Fibroblast of lung (primary cell): ENCODE measurements around the gene MYO6. TPM values are rescaled to one million over a fixed set of nuclear protein-coding genes. Genes with fewer than 3 reads are reported as not detected.

ENCODE experiments used
- DNase-seq, 2 donors: peaks; one replicate each; pipeline versions ENCODE4 v3.0.0 to v3.0.0-alpha.2; 2010; ENCODE audit warnings: low read depth in 2 of 2
- H2AFZ ChIP-seq: 2 replicates; pipeline ENCODE4 v1.5.1; 2012; ENCODE audit warnings: low read length, control low read depth, inconsistent platforms
- H3K27ac ChIP-seq: 2 replicates; pipeline ENCODE4 v1.5.1; 2011; ENCODE audit warnings: low read length, control low read depth; ENCODE audit not compliant: insufficient read depth
- H3K27me3 ChIP-seq: 2 replicates; pipeline ENCODE4 v1.5.1; 2011; ENCODE audit warnings: mild to moderate bottlenecking, low read length; ENCODE audit not compliant: control insufficient read depth, insufficient read depth
- H3K36me3 ChIP-seq: 2 replicates; pipeline ENCODE4 v1.5.1; 2011; ENCODE audit warnings: low read length; ENCODE audit not compliant: control insufficient read depth, insufficient read depth
- H3K4me1 ChIP-seq: 2 replicates; pipeline ENCODE4 v1.5.1; 2011; ENCODE audit warnings: low read length; ENCODE audit not compliant: control insufficient read depth, insufficient read depth; ENCODE audit errors: extremely low read depth
- H3K4me2 ChIP-seq: 2 replicates; pipeline ENCODE4 v1.5.1; 2011; ENCODE audit warnings: low read length, control low read depth; ENCODE audit not compliant: insufficient read depth; ENCODE audit errors: extremely low read depth
- H3K4me3 ChIP-seq, 4 experiments: fragments of 200-600 bp in 1 of 4; sonication (generic) in 1 of 4; replicated peaks in 1 of 4; 2 replicates each; pipeline ENCODE4 v1.5.1; 2011 to 2016; ENCODE audit warnings: low read length in 4 of 4, low read depth in 3 of 4, mild to moderate bottlenecking in 3 of 4, control low read depth in 2 of 4, inconsistent platforms in 1 of 4, mixed read lengths in 1 of 4; ENCODE audit not compliant: insufficient read depth in 1 of 4; ENCODE audit errors: control extremely low read depth in 1 of 4
- H3K79me2 ChIP-seq: 2 replicates; pipeline ENCODE4 v1.5.1; 2012; ENCODE audit warnings: mild to moderate bottlenecking, low read length, inconsistent platforms; ENCODE audit not compliant: control insufficient read depth, insufficient read depth
- H3K9ac ChIP-seq: 2 replicates; pipeline ENCODE4 v1.5.1; 2011; ENCODE audit warnings: mild to moderate bottlenecking, low read length, control low read depth; ENCODE audit not compliant: insufficient read depth
- H3K9me3 ChIP-seq: 2 replicates; pipeline ENCODE4 v1.5.1; 2012; ENCODE audit warnings: low read depth, low read length; ENCODE audit not compliant: control insufficient read depth, insufficient read depth
- H4K20me1 ChIP-seq: 2 replicates; pipeline ENCODE4 v1.5.1; 2011; ENCODE audit warnings: low read length; ENCODE audit not compliant: control insufficient read depth, insufficient read depth; ENCODE audit errors: extremely low read depth
- EZH2 ChIP-seq: IDR thresholded peaks from 2 replicates; pipeline ENCODE4 v1.5.1; 2012; ENCODE audit warnings: low read length, control low read depth, mild to moderate bottlenecking; ENCODE audit errors: missing control alignments
- polyA plus RNA-seq, 2 donors: library from polyadenylated mRNA; depleted of rRNA in 1 of 2; stranded (reverse) in 1 of 2; unstranded in 1 of 2; fragments of >200 nt; gene quantifications; 2 replicates each; pipeline ENCODE4 v1.2.1, GENCODE V29; 2011 to 2012; ENCODE audit warnings: missing spikeins in 1 of 2
- total RNA-seq: library from RNA; depleted of rRNA; stranded (reverse); fragments of >200 nt; gene quantifications from 2 replicates; pipeline ENCODE4 v1.2.1, GENCODE V29; 2014
- TF ChIP-seq, protein P1 (sequence below), 2 donors: IDR thresholded peaks in 1 of 2; conservative IDR thresholded peaks in 1 of 2; 1 replicate in 1 of 2; 2 replicates in 1 of 2; pipeline ENCODE4 v1.5.1; 2011 to 2012; ENCODE audit warnings: low read length in 2 of 2, control low read depth in 1 of 2, inconsistent platforms in 1 of 2, low read depth in 1 of 2, mild to moderate bottlenecking in 1 of 2

The MYO6 gene
- total and polyA plus RNA-seq, 2 donors (not counting 1 experiment from before 2014, with no cell fraction given) = 16.9 to 24.9 TPM

- no peaks in the 10 kb centered on the region for H3K9me3 ChIP-seq
- no peak overlapping the region for H3K9ac ChIP-seq
- no peak overlapping the region for H3K4me2 ChIP-seq
- DNase-seq = no peak
- H3K27ac ChIP-seq = no peak overlapping the region
- no peak for TF ChIP-seq EZH2
- TF ChIP-seq, protein P1, sequence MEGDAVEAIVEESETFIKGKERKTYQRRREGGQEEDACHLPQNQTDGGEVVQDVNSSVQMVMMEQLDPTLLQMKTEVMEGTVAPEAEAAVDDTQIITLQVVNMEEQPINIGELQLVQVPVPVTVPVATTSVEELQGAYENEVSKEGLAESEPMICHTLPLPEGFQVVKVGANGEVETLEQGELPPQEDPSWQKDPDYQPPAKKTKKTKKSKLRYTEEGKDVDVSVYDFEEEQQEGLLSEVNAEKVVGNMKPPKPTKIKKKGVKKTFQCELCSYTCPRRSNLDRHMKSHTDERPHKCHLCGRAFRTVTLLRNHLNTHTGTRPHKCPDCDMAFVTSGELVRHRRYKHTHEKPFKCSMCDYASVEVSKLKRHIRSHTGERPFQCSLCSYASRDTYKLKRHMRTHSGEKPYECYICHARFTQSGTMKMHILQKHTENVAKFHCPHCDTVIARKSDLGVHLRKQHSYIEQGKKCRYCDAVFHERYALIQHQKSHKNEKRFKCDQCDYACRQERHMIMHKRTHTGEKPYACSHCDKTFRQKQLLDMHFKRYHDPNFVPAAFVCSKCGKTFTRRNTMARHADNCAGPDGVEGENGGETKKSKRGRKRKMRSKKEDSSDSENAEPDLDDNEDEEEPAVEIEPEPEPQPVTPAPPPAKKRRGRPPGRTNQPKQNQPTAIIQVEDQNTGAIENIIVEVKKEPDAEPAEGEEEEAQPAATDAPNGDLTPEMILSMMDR (conservative IDR thresholded peaks at IDR 0.05 in 1 of 2, IDR thresholded peaks at IDR 0.05 in 1 of 2; ENCODE audit: low read depth in 1 of 2, low read length in 2 of 2) = no peak
- H3K4me1 ChIP-seq = no peaks in the 10 kb centered on the region
- no peaks in the 10 kb centered on the region for H3K79me2 ChIP-seq
- no peak overlapping the region for H2AFZ ChIP-seq
- H3K36me3 ChIP-seq = no peaks in the 10 kb centered on the region
- H3K4me3 ChIP-seq = no peak overlapping the region
- no peaks in the 10 kb centered on the region for H3K27me3 ChIP-seq
- H4K20me1 ChIP-seq = no peaks in the 10 kb centered on the region
Measured at GRCh38 chr6:75788894-75789293, 39.9 kb downstream of the MYO6 start.

DNA sequence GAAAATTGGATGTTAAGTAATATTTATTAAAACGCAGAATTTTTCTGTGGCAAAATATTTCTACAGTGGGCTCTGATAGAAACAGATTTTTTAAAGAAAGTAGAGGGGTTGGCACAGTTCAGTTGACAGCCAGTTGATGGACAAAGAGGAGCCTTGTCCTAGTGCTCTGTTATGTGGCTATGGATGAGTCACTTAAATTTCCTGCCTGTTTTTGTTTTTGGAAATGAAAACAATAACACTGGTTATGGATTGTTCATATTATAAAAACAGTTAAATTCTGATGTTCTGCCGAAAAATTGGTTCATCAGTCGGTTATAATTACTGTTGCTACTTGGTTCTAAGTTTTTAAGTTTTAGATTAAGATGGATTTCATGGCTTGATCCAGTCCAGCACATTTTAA lies 42.8 kb downstream of the MYO6 start:
- no peak overlapping the region for H2AFZ ChIP-seq
- H3K27ac ChIP-seq = no peak overlapping the region
- H3K9me3 ChIP-seq = no peaks in the 10 kb centered on the region
- no peak for TF ChIP-seq EZH2
- TF ChIP-seq, protein P1 (conservative IDR thresholded peaks at IDR 0.05 in 1 of 2, IDR thresholded peaks at IDR 0.05 in 1 of 2; ENCODE audit: low read depth in 1 of 2, low read length in 2 of 2) = no peak
- no peaks in the 10 kb centered on the region for H3K36me3 ChIP-seq
- H3K27me3 ChIP-seq = no peaks in the 10 kb centered on the region
- no peaks in the 10 kb centered on the region for H4K20me1 ChIP-seq
- peak in 1 of 2 donors; percentile 2 for DNase-seq
- no peaks in the 10 kb centered on the region for H3K4me1 ChIP-seq
- no peak overlapping the region for H3K9ac ChIP-seq
- no peak overlapping the region for H3K4me2 ChIP-seq
- no peak overlapping the region for H3K4me3 ChIP-seq
- no peaks in the 10 kb centered on the region for H3K79me2 ChIP-seq

- Histone ChIP-seq H4K20me1 (no peaks in the 10 kb centered on the region), H3K9me3 (no peaks in the 10 kb centered on the region), H3K4me3 (no peak overlapping the region), H3K9ac (no peak overlapping the region), H3K27me3 (no peaks in the 10 kb centered on the region), H3K36me3 (no peaks in the 10 kb centered on the region), H3K79me2 (no peaks in the 10 kb centered on the region), H2AFZ (no peak overlapping the region), H3K4me1 (no peaks in the 10 kb centered on the region), H3K27ac (no peak overlapping the region), H3K4me2 (no peak overlapping the region)
- no peak for TF ChIP-seq EZH2
- TF ChIP-seq, protein P1 (conservative IDR thresholded peaks at IDR 0.05 in 1 of 2, IDR thresholded peaks at IDR 0.05 in 1 of 2; ENCODE audit: low read depth in 1 of 2, low read length in 2 of 2) = no peak
- no peak for DNase-seq
Measured at GRCh38 chr6:75794351-75794846, 45.4 kb downstream of the MYO6 start.
